AML-193 (cell line): ENCODE measurements around the gene NID2.
A peak's percentile ranks its signal among the peaks of the same experiment; 100 is the strongest.

Experiments
- DNase-seq, 2 experiments: peaks; one replicate each; lab custom pipeline; 2025; lab: John Stamatoyannopoulos, UW

NID2 gene

DNA sequence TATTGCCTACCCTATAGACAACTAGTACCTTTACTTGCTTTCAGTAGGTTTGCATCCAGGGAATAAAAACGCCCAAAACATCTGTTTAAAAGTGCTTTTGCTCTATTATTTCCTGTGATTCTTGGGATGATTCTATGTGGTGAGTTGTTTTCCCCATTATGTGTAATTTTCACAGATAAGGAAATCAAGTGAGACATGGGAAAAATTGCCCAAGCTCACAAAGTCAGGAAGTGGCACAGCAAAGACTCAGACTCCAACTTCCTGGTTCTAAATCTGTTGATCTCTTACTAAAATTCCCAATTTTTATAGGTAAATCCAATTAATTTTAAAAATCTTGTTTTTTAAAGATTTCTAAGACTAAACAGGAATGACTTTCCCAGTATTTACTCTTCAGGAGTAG is 39.0 kb downstream of the NID2 start:
- DNase-seq: no peak

DNA sequence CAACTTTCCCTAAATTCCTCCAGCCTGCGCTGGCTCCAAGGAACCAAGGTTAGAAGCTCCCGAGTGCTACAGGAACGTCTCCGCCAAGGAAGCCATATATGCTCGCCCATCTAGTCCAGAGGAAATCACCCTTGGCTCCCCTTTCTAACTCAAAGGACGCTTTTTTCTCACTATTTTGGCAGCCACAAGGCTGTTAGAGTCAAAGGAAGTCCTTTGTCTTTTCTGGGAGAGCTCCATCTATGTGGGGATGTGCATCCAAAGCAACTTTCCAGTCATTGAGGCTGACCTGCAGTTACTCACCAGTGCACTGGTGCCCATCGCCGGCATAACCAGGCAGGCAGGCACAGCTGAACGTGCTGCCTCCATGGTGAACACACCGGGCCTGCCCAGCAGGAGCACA is 42.0 kb downstream of the NID2 start:
- no peak for DNase-seq

DNA sequence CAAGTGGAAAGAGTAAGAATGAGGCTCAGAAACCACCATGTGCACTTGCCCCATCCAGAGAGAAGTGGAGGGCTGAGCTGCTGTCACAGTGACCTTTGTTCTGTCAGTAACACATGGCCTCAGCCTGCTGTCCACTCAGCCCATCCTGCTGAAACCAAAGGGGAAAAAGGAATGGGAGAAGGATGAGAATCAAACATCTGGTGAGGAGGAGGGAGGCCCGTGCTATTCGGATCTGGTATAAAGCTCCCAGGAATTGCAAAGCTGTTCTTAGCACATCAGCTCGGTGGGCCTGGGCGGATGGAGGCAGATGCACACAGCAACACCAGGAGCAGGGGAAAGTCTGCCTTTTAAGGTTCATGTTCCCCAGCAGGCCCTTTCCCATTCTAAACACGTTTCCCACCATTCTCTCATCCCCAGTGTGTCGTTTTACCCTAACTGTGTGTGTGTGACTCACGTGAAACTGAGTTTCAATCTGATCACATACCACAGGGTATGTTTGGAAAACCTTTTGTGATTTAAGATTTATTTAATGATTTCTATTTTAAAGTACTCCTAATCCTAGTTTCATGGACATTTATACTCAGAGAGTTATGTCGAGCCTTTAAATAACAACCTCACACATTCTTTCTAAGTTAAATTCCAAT is 42.7 kb downstream of the NID2 start:
- DNase-seq: no peak

DNA sequence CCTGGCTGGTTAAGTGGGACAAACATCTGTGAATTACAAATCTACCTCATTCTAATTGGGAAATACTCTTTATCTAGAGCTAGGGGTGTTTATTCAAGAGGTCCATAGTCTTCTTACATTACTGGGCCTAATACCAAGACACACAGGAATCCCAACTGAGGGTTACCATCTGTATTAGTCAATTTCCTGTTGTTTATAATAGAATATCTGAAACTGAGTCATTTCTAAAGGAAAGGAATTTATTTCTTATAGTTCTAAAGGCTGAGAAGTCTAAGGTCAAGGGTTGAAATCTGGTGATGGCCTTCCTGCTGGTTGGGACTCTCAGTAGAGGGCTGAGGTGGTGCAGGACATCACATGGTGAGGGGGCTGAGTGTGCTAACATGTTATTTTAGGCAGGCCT is 43.5 kb downstream of the NID2 start:
- DNase-seq: no peak

DNA sequence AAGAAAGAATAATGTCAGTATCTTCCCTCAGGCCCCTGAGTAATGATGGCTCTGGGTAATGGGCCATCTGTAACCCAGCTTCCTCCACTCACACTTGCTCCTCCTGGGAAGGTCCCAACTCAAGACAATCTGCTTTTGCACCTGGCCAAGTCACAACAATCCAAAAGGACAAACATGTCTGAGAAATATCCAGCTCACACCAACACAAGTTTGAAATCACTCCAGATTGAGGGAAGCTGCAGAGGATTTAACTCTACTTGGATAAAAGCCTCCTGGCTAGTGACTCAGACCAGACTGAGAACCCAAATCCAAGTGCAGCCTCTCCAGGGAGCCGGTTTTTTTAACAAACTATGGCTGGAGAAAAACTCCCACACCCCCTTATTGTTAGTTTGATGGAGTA is 45.3 kb downstream of the NID2 start:
- no peak for DNase-seq

DNA sequence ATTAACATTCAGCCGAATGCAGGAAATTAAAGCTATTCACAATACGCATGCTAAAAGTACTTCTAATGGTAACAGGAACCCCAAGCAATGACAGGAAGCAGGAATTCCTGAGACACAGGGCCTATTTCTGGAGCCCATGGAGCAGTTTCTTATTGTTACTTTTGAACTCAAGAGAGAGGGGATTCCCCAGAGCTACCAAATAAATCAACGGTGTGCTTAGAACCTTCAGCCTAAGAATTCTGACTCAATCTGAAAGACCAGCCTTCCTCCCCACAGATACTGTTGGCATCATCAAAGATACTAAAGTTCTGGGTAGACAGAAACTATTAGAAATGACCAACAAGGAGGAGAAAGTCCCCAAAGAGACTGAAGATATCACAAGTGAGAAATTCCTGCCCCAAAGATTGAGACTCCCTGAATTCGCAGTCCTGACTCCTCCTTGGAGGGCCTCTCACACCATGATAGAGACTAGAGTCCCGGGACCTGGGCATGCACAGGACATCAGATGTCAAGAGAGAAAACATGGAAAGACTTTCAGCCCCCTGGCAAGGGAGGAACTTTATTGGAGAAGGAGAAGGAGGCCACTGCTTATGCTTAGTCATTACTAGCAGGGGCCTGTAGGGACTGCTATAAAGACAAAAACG is 46.8 kb downstream of the NID2 start:
- DNase-seq: no peak

DNA sequence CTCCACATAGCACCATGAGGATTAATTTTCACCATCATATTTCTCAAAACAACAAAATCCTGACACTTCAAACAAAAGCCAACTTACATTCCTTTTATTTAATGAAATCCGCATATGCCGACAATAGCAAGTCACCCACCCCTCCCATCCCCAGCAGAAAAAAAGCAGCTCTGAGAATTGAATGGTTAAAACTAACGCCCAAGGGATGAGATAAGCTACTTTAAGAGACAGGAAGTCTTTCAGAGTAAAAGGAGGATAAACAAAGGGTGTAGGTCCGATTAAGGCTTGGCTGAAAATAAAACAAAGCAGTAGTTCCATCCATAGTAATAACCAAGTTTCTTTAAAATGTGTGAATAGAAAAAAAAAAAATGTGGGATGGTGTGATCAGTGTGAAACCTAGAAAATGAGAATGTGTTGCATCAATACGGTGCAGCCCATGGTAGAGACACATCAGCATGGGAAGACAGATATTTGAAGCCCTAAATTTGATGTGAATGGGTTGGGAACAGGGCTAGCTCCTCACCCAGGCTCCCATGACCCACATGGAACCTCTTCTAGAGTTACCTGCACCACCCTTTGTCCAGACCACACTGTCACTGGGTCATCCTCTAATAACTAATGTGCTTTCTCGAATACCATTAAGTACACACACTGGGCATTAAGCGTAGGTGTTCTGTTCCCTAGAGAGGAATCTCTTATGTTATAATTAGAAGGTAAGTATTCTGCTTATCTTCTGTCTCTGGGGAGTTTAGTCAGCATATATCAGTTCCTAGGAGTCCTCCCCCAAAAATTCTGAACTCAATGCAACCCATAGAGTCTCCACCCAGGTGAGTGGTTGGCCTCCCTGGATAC is 47.8 kb downstream of the NID2 start:
- no peak for DNase-seq

DNA sequence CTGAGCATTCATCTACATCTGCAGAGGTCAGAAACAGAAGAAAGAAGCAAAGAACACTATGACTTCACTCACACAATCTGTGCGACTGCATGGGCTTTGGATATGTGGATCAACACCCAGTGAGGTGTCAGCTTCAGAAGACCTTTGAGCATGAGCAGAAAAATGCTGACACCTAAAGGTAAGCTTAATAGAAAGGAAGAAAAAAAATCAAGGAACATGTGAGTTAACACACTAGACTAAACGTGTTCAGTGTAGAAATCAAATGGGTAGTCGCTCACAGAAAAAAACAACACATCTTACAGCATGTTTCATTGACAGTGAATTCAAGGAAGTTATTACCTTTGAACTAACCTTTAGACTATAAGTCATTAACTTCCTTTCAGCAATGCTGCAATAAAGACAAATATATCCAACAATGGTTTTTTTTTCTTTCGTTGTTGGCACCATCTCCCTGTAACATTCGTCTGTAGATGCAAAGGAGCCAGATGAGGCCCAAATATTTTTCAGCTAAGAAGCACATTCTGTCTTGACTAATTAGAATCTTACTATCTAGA is 48.6 kb downstream of the NID2 start:
- no peak for DNase-seq

DNA sequence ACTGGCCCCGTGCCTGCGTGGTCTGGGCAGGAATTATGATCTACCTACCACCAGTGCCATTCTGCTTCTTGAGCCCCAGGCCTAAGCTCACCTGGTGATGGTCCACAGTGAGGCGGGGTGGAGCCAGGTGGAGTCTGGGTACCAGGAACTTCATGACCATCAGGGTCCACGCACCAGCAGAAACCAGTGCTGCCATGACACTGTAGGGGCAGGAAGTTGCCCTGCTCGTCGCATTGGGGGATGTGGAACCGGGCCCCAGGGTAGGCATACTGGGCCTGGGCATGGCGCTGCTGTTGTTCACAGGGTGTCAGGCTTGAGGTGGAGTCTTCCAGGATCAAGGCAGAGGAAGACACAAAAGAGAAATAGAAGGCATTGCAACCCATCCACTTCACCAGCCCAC is 49.9 kb downstream of the NID2 start:
- DNase-seq: no peak

DNA sequence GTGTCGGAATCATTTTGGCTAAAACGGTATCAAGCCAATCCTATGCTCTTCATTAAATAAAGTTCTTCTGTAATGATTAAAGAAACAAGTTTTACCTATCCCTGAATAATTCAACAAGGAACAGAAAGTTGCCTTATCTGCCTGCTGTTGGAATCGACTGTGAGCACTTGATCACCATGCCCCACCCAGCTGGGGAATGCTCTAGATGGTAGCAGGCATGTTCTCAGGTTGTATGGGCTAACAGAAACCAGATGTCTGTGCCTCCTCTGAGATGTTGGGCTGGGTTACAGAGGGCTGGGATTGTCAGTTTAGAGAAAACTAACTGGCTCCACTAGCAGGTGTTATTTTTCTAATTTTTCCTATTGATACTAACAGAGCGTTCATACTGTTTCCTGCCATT is 50.6 kb downstream of the NID2 start:
- DNase-seq: no peak

DNA sequence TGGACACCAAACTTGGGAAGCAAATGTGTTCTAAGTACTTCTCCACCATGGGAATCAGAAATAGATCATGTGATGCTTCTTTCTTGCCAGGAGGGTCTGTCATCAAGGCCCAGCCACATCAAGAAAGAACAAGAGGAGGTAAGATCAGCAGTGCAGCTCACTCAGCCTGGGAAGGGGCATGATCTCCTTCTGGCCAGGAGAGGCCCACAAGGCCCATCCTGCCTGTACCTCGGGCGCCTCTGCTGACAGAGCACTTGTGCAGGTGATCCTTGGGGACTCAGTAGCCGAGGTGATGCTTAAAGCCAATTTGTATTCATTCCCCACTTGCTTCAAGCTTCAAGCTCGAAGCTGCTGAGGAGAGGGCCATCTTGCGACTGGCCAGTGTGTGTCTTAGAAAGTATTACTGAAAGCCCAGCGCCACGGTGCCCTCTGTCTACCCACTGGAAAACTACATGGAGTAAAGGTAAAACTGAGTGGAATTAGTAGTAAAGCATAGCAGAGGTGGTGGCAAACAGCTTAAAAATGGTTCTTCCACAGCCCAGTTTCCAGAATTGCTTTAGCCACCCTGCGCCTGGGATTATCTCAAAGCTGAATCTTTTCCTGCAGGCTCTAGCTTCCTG is 53.3 kb downstream of the NID2 start:
- peak; percentile 18 for DNase-seq

DNA sequence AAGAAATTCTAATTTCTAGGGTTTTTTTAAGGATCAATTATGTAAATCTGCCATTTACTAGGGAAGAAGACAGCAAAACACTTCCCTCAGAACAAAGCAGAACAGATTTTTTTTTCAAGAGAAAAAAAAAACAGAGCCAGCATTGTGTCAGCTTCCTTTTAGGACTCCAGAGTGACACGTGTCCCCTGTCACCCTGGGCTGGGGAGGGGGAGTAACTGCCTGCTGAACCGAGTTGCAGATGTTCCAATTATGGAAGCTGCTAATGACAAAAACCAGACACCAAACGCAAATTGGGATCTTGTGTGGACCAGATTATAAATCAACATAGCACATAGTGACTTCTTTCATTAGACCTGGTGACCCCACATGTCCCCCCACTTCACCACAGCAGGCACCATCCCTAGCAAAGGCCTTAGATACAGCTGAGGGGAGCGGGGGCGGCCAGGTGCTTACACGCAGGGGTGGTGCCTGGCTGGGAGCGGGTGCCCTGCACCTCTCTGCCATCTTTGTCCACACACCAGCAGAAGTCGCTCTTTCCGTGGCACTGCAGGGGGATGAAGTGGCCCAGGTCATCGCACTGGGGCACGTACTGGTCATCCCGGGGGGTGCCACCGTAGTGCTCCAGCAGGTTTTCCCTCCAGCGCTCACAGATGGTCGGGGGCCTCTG is 54.1 kb downstream of the NID2 start:
- DNase-seq: no peak

DNA sequence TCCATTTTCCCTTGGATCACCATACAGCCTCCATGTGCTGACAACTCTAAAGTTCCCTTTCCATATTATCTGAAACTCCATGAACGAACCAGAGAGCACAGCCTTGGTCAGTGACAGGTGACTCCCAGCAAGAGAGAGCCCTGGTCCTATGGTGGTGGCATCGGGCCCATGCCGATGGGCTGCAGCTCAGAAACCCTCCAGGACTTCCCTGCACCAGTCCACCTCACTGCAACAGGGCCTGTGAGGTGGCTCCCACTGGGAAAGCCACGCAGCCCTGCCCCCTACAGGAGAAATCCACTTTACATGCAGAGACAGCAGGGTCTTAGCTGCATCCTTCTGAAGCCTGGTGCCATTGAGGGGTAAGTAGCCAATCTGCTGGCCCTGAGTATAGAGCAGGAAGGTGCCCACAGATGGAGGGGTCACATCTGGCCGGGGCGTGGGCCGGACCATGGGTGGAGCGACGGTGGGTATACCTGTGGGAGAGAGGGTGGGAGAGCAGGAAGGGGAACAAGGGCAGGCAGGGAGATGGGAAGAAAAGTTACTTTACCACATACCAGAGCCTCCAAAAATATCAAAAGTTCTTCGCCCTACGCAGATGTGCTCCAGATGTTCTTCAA is 54.8 kb downstream of the NID2 start:
- DNase-seq: peak in 1 of 2 experiments; percentile 14

DNA sequence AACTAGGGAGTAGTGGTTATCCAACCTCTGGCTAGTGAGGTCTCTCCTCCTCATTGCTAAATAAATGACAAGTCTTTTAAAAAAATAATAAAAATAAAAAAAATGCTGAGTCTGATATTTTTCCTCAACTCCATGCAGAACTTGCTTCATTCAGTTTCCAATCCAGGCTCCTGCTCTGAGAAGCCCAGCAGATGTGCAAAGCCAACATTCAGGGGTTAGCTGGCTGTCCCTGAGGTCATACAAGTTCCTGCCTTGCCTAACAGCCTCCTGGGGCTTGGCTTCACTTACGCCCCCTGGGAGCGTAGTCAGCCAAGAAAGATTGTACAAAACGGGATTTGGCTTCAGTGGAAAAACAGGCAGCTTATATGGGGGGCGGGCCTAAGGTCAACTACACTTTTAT is 56.2 kb downstream of the NID2 start:
- no peak for DNase-seq

DNA sequence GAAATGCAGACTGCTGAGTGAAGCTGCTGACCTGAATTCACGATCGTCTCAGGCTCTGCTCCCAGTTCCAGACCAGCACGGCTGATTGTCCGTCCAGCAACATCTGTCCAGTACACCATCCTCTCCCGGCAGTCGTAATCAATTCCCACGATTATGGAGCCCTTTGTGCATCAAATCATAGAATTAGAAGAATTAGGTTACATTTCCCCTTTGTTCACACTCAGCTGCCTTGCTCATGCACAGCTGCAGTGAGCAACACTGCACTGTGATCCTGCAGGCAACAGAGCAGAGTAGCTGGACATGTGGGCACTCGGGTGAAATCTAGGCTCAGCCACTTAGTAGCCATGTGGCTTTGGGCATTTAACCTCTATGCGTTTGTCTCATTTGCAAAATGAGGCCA is 57.3 kb downstream of the NID2 start:
- no peak for DNase-seq

DNA sequence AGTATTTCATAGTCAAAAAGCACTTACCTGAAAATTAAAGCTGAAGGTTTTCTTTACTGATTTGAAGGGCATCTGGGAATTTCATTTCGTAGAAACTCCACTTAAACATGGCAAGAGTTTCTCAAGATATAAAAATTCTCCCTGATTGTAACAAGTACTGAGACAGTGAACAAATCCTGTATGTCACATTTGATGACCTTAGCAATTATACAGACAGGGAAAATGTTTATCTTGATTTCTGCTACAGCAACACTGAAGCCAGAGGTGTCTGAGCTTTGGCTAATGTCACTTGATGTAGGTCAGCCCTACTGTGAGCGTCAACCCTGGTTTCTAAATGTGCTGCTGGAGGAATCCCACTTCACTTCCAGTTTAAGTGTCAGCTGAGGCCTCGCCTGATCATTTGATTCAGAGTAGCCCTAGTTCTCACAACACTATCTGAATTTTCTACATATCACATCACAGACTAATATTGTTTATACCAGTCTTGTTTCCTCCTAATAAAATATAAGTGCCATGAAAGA is 58.6 kb downstream of the NID2 start:
- no peak for DNase-seq

DNA sequence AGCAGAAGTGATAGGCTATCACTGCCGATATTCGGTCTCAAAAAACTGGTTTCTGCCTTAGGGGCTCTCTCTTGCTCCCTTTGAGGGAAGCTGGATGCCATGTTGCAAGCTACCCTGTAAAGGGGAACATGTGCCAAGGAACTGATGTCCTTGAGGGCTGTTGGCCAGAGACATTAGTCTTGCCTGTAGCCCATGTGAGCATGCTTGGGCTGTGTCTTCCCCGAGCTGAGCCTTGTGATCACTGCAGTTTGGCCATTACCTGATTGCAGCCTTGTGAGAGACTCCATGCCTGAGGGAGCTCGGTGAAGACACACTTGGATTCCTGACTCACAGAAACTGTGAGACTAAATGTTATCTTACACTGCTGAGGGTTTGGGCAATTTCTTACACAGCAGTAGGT is 60.7 kb downstream of the NID2 start:
- no peak for DNase-seq

DNA sequence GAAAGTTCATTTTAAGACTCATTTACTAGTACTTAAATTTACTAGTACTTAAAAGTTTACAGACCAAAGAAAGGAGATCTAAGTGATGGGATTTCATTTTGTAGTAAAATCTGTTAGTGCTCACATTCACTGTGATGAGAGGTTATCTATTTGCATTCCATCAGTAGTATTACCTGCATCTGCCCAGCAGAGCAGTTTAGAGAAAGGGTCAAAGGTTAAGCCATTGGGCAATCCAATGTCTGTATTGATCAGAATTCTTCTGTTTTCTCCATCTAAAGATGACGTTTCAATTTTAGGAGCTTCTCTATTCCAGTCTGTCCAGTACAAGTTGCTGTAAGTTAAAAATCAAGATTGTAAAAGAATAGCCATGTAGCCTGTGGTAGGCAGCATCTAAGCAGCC is 61.2 kb downstream of the NID2 start:
- DNase-seq: no peak

DNA sequence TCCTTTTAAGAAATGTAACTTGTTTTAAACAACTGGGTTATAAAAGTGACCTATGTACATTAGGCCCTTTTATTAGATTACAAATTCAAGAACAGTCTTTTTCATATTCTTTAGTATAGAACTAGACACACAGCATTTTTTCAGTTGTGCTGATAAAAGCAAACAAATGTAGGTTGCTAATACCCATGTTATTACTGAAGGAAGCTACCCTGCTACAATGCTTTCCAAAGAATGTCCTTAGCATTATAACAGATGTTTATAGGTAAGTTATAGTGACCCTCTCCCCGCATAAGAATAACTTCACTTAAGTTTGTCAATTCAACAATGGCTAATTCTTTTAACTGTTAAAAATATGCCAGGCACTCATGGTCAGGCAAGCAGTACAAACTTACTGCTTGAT is 61.6 kb downstream of the NID2 start:
- DNase-seq: no peak

DNA sequence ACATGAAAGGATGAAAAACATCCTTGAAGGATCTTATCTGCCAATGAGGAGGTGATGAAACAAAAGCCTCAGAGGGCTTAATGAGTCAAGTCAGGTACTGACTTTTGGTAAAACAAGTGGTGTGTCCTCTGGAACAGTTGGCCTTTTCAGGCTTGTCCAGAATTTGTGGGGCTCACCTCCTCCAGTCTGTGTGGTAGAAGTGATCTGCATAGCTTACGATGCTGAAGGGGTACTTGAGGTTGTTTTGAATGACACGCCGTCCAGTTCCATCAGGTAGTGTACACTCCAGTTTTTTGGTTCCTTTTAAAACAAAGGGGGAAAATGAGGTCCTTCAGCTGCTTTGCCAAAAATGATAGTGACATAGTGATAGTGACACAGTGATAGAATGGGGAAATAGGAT is 62.5 kb downstream of the NID2 start:
- DNase-seq: no peak

DNA sequence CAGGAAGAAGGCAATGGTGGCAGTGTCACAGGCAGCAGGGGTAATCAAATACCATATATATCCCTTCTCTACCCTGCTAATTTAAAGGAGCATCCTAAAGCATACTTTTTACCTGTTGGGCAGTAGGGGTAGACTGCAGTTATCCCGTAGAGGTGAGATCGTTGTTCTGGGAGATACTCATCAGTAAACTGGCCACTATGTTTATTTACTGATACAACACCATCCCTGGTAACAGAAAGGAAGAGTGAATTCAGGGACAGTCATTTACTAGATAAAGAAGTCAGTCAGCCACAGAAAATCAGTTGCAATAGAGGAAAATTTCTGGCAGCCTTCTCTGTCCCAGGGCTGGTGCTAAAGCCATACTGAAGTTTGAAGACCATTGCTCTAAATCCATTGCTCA is 63.2 kb downstream of the NID2 start:
- DNase-seq: no peak
